ENCODE data around the gene OSBPL8. TPM values are rescaled to one million over a fixed set of nuclear protein-coding genes. Genes with fewer than 3 reads are reported as not detected.

The OSBPL8 gene
- total RNA-seq, 1 donor from 2014 or later: 56.1 TPM

DNA sequence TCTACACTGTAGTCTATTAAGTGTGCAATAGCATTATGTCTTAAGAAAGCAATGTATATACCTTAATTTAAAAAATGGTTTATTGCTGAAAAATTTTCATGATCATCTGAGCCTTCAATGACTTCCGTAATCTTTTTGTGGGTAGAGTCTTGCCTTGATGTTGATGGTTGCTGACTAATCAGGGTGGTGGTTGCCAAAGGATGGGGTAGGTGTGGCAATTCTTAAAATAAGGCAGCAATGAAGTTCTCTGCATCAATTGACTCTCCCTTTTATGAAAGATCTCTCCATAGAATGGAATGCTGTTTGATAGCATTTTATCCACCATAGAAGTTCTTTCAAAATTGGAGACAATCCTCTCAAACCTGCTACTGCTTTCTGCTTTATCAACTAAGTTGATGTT lies 252.5 kb downstream of the OSBPL8 start:
- Mint-ChIP-seq H3K36me3 (no peaks in the 10 kb centered on the region), H3K27me3 (no peaks in the 10 kb centered on the region), H3K9me3 (no peaks in the 10 kb centered on the region), H3K4me3 (no peak overlapping the region), H3K4me1 (ENCODE audit: unreplicated experiment) (peaks cover 3% of the 10 kb centered on the region), H3K27ac (peak overlapping the region; percentile 9)
- DNase-seq (ENCODE audit: extremely low spot score, unreplicated experiment): no peak
- TF ChIP-seq, protein P1, sequence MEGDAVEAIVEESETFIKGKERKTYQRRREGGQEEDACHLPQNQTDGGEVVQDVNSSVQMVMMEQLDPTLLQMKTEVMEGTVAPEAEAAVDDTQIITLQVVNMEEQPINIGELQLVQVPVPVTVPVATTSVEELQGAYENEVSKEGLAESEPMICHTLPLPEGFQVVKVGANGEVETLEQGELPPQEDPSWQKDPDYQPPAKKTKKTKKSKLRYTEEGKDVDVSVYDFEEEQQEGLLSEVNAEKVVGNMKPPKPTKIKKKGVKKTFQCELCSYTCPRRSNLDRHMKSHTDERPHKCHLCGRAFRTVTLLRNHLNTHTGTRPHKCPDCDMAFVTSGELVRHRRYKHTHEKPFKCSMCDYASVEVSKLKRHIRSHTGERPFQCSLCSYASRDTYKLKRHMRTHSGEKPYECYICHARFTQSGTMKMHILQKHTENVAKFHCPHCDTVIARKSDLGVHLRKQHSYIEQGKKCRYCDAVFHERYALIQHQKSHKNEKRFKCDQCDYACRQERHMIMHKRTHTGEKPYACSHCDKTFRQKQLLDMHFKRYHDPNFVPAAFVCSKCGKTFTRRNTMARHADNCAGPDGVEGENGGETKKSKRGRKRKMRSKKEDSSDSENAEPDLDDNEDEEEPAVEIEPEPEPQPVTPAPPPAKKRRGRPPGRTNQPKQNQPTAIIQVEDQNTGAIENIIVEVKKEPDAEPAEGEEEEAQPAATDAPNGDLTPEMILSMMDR (conservative IDR thresholded peaks at IDR 0.05): no peak

DNA sequence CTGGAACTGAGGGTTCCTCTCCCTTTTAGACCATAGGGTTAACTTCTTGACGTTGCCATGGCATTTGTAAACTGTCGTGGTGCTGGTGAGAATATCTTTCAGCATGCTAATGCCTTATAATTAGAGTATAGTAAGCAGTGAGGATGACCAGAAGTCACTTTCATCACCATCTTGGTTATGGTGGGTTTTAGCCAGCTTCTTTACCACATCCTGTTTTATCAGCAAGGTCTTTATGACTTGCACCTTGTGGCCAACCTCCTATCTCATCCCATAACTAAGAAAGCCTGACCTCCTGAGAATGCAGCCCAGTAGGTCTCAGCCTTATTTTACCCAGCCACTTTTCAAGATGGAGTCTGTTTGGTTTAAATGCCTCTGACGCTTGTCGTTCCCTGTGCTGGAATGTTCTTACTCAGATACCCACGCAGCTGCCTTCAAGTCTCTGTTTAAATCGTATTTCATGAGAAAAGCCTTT lies 255.5 kb downstream of the OSBPL8 start:
- no peaks in the 10 kb centered on the region for H3K9me3 Mint-ChIP-seq
- no peaks in the 10 kb centered on the region for H3K36me3 Mint-ChIP-seq
- no peak overlapping the region for H3K27ac Mint-ChIP-seq
- no peak for DNase-seq (ENCODE audit: extremely low spot score, unreplicated experiment)
- H3K4me1 Mint-ChIP-seq (ENCODE audit: unreplicated experiment): no peaks in the 10 kb centered on the region
- H3K4me3 Mint-ChIP-seq: no peak overlapping the region
- TF ChIP-seq, protein P1 (conservative IDR thresholded peaks at IDR 0.05): no peak
- H3K27me3 Mint-ChIP-seq: no peaks in the 10 kb centered on the region

DNA sequence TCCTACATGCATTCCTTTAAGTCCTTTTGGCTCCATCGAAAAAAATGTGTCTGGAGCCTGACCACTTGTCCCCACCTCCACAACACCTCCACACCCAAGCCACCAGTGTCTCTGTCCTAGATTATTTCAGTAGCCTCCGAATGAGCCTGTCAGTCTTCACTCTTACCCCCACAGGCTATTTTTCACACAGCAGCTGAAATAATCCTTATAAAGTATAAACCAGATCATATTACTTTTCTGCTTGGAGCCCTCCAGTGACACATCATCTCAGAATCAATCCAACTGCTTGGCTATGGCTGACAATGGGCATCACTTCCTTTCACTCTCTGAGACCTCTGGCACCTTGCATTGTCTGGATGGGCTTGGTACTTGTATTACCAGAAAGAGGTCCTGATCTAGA lies 256.2 kb downstream of the OSBPL8 start:
- DNase-seq (ENCODE audit: extremely low spot score, unreplicated experiment): no peak
- TF ChIP-seq, protein P1 (conservative IDR thresholded peaks at IDR 0.05): no peak
- Mint-ChIP-seq H3K4me3 (no peak overlapping the region), H3K9me3 (no peaks in the 10 kb centered on the region), H3K27ac (no peak overlapping the region), H3K4me1 (ENCODE audit: unreplicated experiment) (no peaks in the 10 kb centered on the region), H3K27me3 (no peaks in the 10 kb centered on the region), H3K36me3 (no peaks in the 10 kb centered on the region)

Other genes starting within 250 kb of the OSBPL8 start
- gene BBS10, start 211.4 kb downstream of the OSBPL8 start, total RNA-seq (ENCODE audit: low replicate concordance): 10.7 and 14.8 TPM in 2 replicates
- 20.1 and 42.5 TPM in 2 replicates for gene ZDHHC17, start 204.3 kb upstream of the OSBPL8 start, total RNA-seq (ENCODE audit: low replicate concordance)

Measured in type B pancreatic cell (in vitro differentiated cells).